Measurements from ENCODE around the gene ATG4B.

- no peak for TF ChIP-seq CTCF (IDR thresholded peaks at IDR 0.05)
- TF ChIP-seq POLR2A (IDR thresholded peaks at IDR 0.05): no peak
Measured at GRCh38 chr2:241722896-241723454, 85.5 kb downstream of the ATG4B start.

Measured in heart left ventricle (tissue), 13 donors.